Astrocyte of the cerebellum (primary cell): ENCODE data around the gene RTKN2.

Experiments used
- DNase-seq: peaks from one replicate; pipeline ENCODE4 v3.0.0-alpha.2; 2011; ENCODE audit warnings: low read depth
- H3K4me3 ChIP-seq: 2 replicates; pipeline ENCODE4 v1.5.1; 2011; ENCODE audit warnings: mild to moderate bottlenecking, low read depth, low read length, moderate library complexity
- CTCF ChIP-seq: IDR thresholded peaks from 2 replicates; pipeline ENCODE4 v1.5.1; 2012; ENCODE audit warnings: low read length, low read depth, moderate library complexity, mild to moderate bottlenecking; ENCODE audit errors: missing control alignments
- in situ Hi-C: cut with HindIII; loops from 2 replicates; pipeline ENCODE4 v1.10.0; 2017; ENCODE audit warnings: low sequenced_read_pairs

The RTKN2 gene

GRCh38 chr10:62193479-62193878, 75.2 kb downstream of the RTKN2 start:
- in situ Hi-C loops = no loop called here
- H3K4me3 ChIP-seq = no peak overlapping the region
- TF ChIP-seq CTCF = no peak
- DNase-seq = no peak

- TF ChIP-seq CTCF = no peak
- no peak overlapping the region for H3K4me3 ChIP-seq
- in situ Hi-C loops = no loop called here
- no peak for DNase-seq
These were observed 79.5 kb downstream of the RTKN2 start for GRCh38 chr10:62189131-62189530.

- no peak for TF ChIP-seq CTCF
- H3K4me3 ChIP-seq = no peak overlapping the region
- in situ Hi-C loops = no loop called here
- DNase-seq = no peak
These were observed 80.5 kb downstream of the RTKN2 start for GRCh38 chr10:62188021-62188616.

- in situ Hi-C loops = no loop called here
- H3K4me3 ChIP-seq = no peak overlapping the region
- no peak for TF ChIP-seq CTCF
- no peak for DNase-seq
These were observed 81.5 kb downstream of the RTKN2 start for GRCh38 chr10:62186999-62187675.

GRCh38 chr10:62185919-62186692, 82.5 kb downstream of the RTKN2 start:
- H3K4me3 ChIP-seq = no peak overlapping the region
- TF ChIP-seq CTCF = no peak
- in situ Hi-C loops = no loop called here
- no peak for DNase-seq

GRCh38 chr10:62183857-62184795, 84.5 kb downstream of the RTKN2 start:
- in situ Hi-C loops = no loop called here
- no peak for DNase-seq
- no peak overlapping the region for H3K4me3 ChIP-seq
- no peak for TF ChIP-seq CTCF
